HG03575 (cell line): Measurements from ENCODE around the gene KCNT2.
"Not testable (repeated sequence)": the region's sequence is repeated elsewhere in the genome, so short reads cannot be mapped to it uniquely, and the experiment has no call there.

Source experiments
- ATAC-seq: cut with Tn5 transposase; IDR thresholded peaks from one replicate; pipeline ENCODE4 v1.9.1; 2021; ENCODE audit not compliant: unreplicated experiment, insufficient number of reproducible peaks, low FRiP score; ENCODE audit errors: extremely low read depth

KCNT2 gene

GRCh38 chr1:196531737-196532524 lies 76.3 kb downstream of the KCNT2 start:
- ATAC-seq, result no peak

- ATAC-seq, result no peak
Observed at GRCh38 chr1:196527919-196528318, 80.3 kb downstream of the KCNT2 start.

- ATAC-seq, result not testable (repeated sequence)
Observed at GRCh38 chr1:196522574-196523345, 85.5 kb downstream of the KCNT2 start.

GRCh38 chr1:196517193-196517592 lies 91.0 kb downstream of the KCNT2 start:
- no peak for ATAC-seq

GRCh38 chr1:196516373-196516772 lies 91.9 kb downstream of the KCNT2 start:
- ATAC-seq, result no peak

GRCh38 chr1:196515904-196516303 lies 92.3 kb downstream of the KCNT2 start:
- ATAC-seq, result no peak

- no peak for ATAC-seq
Observed at GRCh38 chr1:196513821-196514220, 94.4 kb downstream of the KCNT2 start.

GRCh38 chr1:196510451-196510850 lies 97.8 kb downstream of the KCNT2 start:
- no peak for ATAC-seq

GRCh38 chr1:196504224-196504623 lies 104.0 kb downstream of the KCNT2 start:
- not testable (repeated sequence) for ATAC-seq

- ATAC-seq, result no peak
Observed at GRCh38 chr1:196502437-196502836, 105.8 kb downstream of the KCNT2 start.

- no peak for ATAC-seq
Observed at GRCh38 chr1:196501760-196502428, 106.3 kb downstream of the KCNT2 start.

- no peak for ATAC-seq
Observed at GRCh38 chr1:196497817-196498216, 110.4 kb downstream of the KCNT2 start.

GRCh38 chr1:196494766-196495165 lies 113.5 kb downstream of the KCNT2 start:
- ATAC-seq, result no peak

- no peak for ATAC-seq
Observed at GRCh38 chr1:196493881-196494280, 114.4 kb downstream of the KCNT2 start.

- no peak for ATAC-seq
Observed at GRCh38 chr1:196488579-196488978, 119.7 kb downstream of the KCNT2 start.

- no peak for ATAC-seq
Observed at GRCh38 chr1:196486346-196486745, 121.9 kb downstream of the KCNT2 start.

GRCh38 chr1:196481616-196482015 lies 126.6 kb downstream of the KCNT2 start:
- no peak for ATAC-seq

GRCh38 chr1:196477262-196477661 lies 131.0 kb downstream of the KCNT2 start:
- no peak for ATAC-seq

GRCh38 chr1:196467230-196467925 lies 140.9 kb downstream of the KCNT2 start:
- no peak for ATAC-seq
